Type B pancreatic cell (in vitro differentiated cells): ENCODE data around the gene ARG2. TPM values are rescaled to one million over a fixed set of nuclear protein-coding genes. Genes with fewer than 3 reads are reported as not detected.
A peak's percentile ranks its signal among the peaks of the same experiment; 100 is the strongest.

ENCODE experiments used
- DNase-seq: peaks from one replicate; pipeline ENCODE4 v3.0.0; 2021; ENCODE audit warnings: mixed read lengths; ENCODE audit not compliant: unreplicated experiment; ENCODE audit errors: extremely low spot score
- H3K27ac Mint-ChIP-seq: 2 replicates; pipeline ENCODE4 v1.8.0; 2021; ENCODE audit warnings: mild to moderate bottlenecking, mixed read lengths
- H3K27me3 Mint-ChIP-seq: 2 replicates; pipeline ENCODE4 v1.8.0; 2021; ENCODE audit warnings: mixed read lengths
- H3K36me3 Mint-ChIP-seq: 2 replicates; pipeline ENCODE4 v1.8.0; 2021; ENCODE audit warnings: mixed read lengths
- H3K4me1 Mint-ChIP-seq: one replicate; pipeline ENCODE4 v1.8.0; 2021; ENCODE audit warnings: mixed read lengths; ENCODE audit not compliant: unreplicated experiment
- H3K4me3 Mint-ChIP-seq: 2 replicates; pipeline ENCODE4 v1.8.0; 2021; ENCODE audit warnings: mild to moderate bottlenecking, mixed read lengths
- H3K9me3 Mint-ChIP-seq: 2 replicates; pipeline ENCODE4 v1.8.0; 2021; ENCODE audit warnings: mixed read lengths
- CTCF ChIP-seq: fragments of 200-600 bp; sonication (generic); conservative IDR thresholded peaks from 2 replicates; pipeline ENCODE4 v1.5.0; 2021; ENCODE audit warnings: antibody characterized with exemption, mild to moderate bottlenecking
- total RNA-seq: library from RNA; stranded (reverse); gene quantifications from 2 replicates; pipeline ENCODE4 v1.2.1, GENCODE V29; 2021; ENCODE audit warnings: low replicate concordance

Gene ARG2
- total RNA-seq, 1 donor from 2014 or later, result 18.2 TPM

GRCh38 chr14:67694791-67695393, 75.2 kb downstream of the ARG2 start:
- H3K9me3 Mint-ChIP-seq, result no peaks in the 10 kb centered on the region
- no peaks in the 10 kb centered on the region for H3K27me3 Mint-ChIP-seq
- H3K4me1 Mint-ChIP-seq, result peaks cover 18% of the 10 kb centered on the region
- no peak for TF ChIP-seq CTCF
- H3K27ac Mint-ChIP-seq, result peak overlapping the region; percentile 94
- H3K4me3 Mint-ChIP-seq, result peak overlapping the region; percentile 93
- H3K36me3 Mint-ChIP-seq, result peaks cover 8% of the 10 kb centered on the region
- no peak for DNase-seq

GRCh38 chr14:67695394-67695949, 75.8 kb downstream of the ARG2 start, which contains the start of gene RDH11:
Gene RDH11 (minus strand): TSS chr14:67695764. CDS start chr14:67695703, 61 bp downstream.
- Mint-ChIP-seq H3K27me3 (no peaks in the 10 kb centered on the region), H3K27ac (peak within 1 kb of the TSS; percentile 94), H3K36me3 (peaks cover 4% of the 10 kb centered on the region), H3K9me3 (no peaks in the 10 kb centered on the region), H3K4me1 (peaks cover 18% of the 10 kb centered on the region), H3K4me3 (peak within 1 kb of the TSS; percentile 93)
- DNase-seq, result peak; percentile 85
- peak; percentile 27 for TF ChIP-seq CTCF

- H3K4me3 Mint-ChIP-seq, result no peak overlapping the region
- peaks cover 18% of the 10 kb centered on the region for H3K4me1 Mint-ChIP-seq
- no peak for DNase-seq
- H3K9me3 Mint-ChIP-seq, result no peaks in the 10 kb centered on the region
- H3K27ac Mint-ChIP-seq, result no peak overlapping the region
- H3K27me3 Mint-ChIP-seq, result no peaks in the 10 kb centered on the region
- no peak for TF ChIP-seq CTCF
- peaks cover 4% of the 10 kb centered on the region for H3K36me3 Mint-ChIP-seq
Observed at GRCh38 chr14:67697006-67697405, 77.3 kb downstream of the ARG2 start.

GRCh38 chr14:67698179-67698578, 78.5 kb downstream of the ARG2 start:
- H3K4me1 Mint-ChIP-seq, result peaks cover 13% of the 10 kb centered on the region
- H3K27me3 Mint-ChIP-seq, result no peaks in the 10 kb centered on the region
- H3K9me3 Mint-ChIP-seq, result no peaks in the 10 kb centered on the region
- H3K27ac Mint-ChIP-seq, result no peak overlapping the region
- no peak overlapping the region for H3K4me3 Mint-ChIP-seq
- no peaks in the 10 kb centered on the region for H3K36me3 Mint-ChIP-seq
- TF ChIP-seq CTCF, result no peak
- DNase-seq, result no peak

Other genes starting within 250 kb of the ARG2 start
- gene PLEK2, start 207.8 kb upstream of the ARG2 start, total RNA-seq, result 1.2 TPM in 1 of 2 replicates, not detected in the other
- 2.1 and 2.7 TPM in 2 replicates for gene TMEM229B, start 131.2 kb upstream of the ARG2 start, total RNA-seq
- 25.3 and 40.0 TPM in 2 replicates for gene PLEKHH1, start 86.6 kb upstream of the ARG2 start, total RNA-seq
- 19.0 and 20.3 TPM in 2 replicates for gene PIGH, start 19.7 kb upstream of the ARG2 start, total RNA-seq
- 92.0 and 93.3 TPM in 2 replicates for gene VTI1B, start 54.7 kb downstream of the ARG2 start, total RNA-seq
- gene RDH11, start 75.8 kb downstream of the ARG2 start, total RNA-seq, result 63.8 and 66.5 TPM in 2 replicates
- gene RDH12, start 82.0 kb downstream of the ARG2 start, total RNA-seq, result 2.6 and 3.3 TPM in 2 replicates
- gene ZFYVE26, start 196.7 kb downstream of the ARG2 start, total RNA-seq, result 33.8 and 36.6 TPM in 2 replicates
- 23.6 and 27.3 TPM in 2 replicates for gene RAD51B, start 199.9 kb downstream of the ARG2 start, total RNA-seq